Measurements from ENCODE around the gene NAA40.

Gene NAA40

GRCh38 chr11:63978551-63979239 is 39.9 kb downstream of the NAA40 start:
- H2AFZ ChIP-seq (ENCODE audit: low read length) = no peak overlapping the region
- no peaks in the 10 kb centered on the region for H3F3A ChIP-seq (ENCODE audit: insufficient read depth, low read length)
- H4K20me1 ChIP-seq (ENCODE audit: insufficient read depth, low read length) = no peaks in the 10 kb centered on the region
- no peak overlapping the region for H3K4me3 ChIP-seq (ENCODE audit: low read length)
- H3K36me3 ChIP-seq (replicated peaks; ENCODE audit: insufficient read depth, low read length) = no peaks in the 10 kb centered on the region
- peaks cover 48% of the 10 kb centered on the region for H3K79me2 ChIP-seq (ENCODE audit: low read length)
- no peak overlapping the region for H3K4me2 ChIP-seq (ENCODE audit: low read depth, low read length)
- H3K27ac ChIP-seq (ENCODE audit: low read length) = no peak overlapping the region
- H3K4me1 ChIP-seq (ENCODE audit: low read length) = 0 out of 2 replicates have a peak, but pooled peaks cover 5% of the 10 kb centered on the region
- H3K27me3 ChIP-seq (replicated peaks; ENCODE audit: insufficient read depth, low read length) = no peaks in the 10 kb centered on the region
- H3K9me2 ChIP-seq (replicated peaks; ENCODE audit: insufficient read depth, low read length) = no peaks in the 10 kb centered on the region
- H3K9ac ChIP-seq (ENCODE audit: low read length) = no peak overlapping the region
- DNase-seq = no peak
- TF ChIP-seq EZH2 (optimal IDR thresholded peaks at IDR 0.05; ENCODE audit: low read depth, low read length) = no peak
- no peak for TF ChIP-seq EZH2phosphoT487 (IDR thresholded peaks at IDR 0.05; ENCODE audit: low read length)
- no peaks in the 10 kb centered on the region for H3K9me3 ChIP-seq (replicated peaks; ENCODE audit: insufficient read depth, low read length)

DNA sequence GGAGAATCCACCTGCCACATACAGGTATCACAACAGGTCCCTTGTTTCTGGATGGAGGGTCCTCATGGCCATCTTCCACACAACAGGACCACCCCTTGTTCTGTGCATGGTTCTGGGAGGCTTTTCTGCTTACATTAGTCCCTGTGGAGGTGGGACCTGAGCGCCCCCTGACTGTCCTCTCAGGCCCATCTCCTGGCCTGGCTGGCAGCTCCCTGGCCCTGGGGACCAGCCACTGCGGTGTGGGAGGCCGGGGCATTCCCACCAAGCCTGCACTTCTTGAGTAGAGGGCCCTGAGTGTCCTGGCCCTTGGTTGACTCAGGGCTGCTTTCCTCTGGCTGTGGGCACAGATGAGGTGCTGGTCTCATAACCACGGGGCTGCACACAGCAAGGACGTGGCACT is 40.6 kb downstream of the NAA40 start:
- no peaks in the 10 kb centered on the region for H3K9me3 ChIP-seq (replicated peaks; ENCODE audit: insufficient read depth, low read length)
- H4K20me1 ChIP-seq (ENCODE audit: insufficient read depth, low read length) = no peaks in the 10 kb centered on the region
- H3K4me1 ChIP-seq (ENCODE audit: low read length) = 0 out of 2 replicates have a peak, but pooled peaks cover 5% of the 10 kb centered on the region
- no peaks in the 10 kb centered on the region for H3K9me2 ChIP-seq (replicated peaks; ENCODE audit: insufficient read depth, low read length)
- no peak overlapping the region for H3K9ac ChIP-seq (ENCODE audit: low read length)
- no peaks in the 10 kb centered on the region for H3K36me3 ChIP-seq (replicated peaks; ENCODE audit: insufficient read depth, low read length)
- no peak overlapping the region for H3K27ac ChIP-seq (ENCODE audit: low read length)
- no peak overlapping the region for H3K4me3 ChIP-seq (ENCODE audit: low read length)
- no peak overlapping the region for H2AFZ ChIP-seq (ENCODE audit: low read length)
- no peaks in the 10 kb centered on the region for H3F3A ChIP-seq (ENCODE audit: insufficient read depth, low read length)
- no peak for TF ChIP-seq EZH2phosphoT487 (IDR thresholded peaks at IDR 0.05; ENCODE audit: low read length)
- TF ChIP-seq, protein P1, sequence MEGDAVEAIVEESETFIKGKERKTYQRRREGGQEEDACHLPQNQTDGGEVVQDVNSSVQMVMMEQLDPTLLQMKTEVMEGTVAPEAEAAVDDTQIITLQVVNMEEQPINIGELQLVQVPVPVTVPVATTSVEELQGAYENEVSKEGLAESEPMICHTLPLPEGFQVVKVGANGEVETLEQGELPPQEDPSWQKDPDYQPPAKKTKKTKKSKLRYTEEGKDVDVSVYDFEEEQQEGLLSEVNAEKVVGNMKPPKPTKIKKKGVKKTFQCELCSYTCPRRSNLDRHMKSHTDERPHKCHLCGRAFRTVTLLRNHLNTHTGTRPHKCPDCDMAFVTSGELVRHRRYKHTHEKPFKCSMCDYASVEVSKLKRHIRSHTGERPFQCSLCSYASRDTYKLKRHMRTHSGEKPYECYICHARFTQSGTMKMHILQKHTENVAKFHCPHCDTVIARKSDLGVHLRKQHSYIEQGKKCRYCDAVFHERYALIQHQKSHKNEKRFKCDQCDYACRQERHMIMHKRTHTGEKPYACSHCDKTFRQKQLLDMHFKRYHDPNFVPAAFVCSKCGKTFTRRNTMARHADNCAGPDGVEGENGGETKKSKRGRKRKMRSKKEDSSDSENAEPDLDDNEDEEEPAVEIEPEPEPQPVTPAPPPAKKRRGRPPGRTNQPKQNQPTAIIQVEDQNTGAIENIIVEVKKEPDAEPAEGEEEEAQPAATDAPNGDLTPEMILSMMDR (IDR thresholded peaks at IDR 0.05; ENCODE audit: low read length) = no peak
- no peak for TF ChIP-seq EZH2 (optimal IDR thresholded peaks at IDR 0.05; ENCODE audit: low read depth, low read length)
- H3K79me2 ChIP-seq (ENCODE audit: low read length) = peaks cover 47% of the 10 kb centered on the region
- no peak overlapping the region for H3K4me2 ChIP-seq (ENCODE audit: low read depth, low read length)
- no peaks in the 10 kb centered on the region for H3K27me3 ChIP-seq (replicated peaks; ENCODE audit: insufficient read depth, low read length)
- DNase-seq = no peak

DNA sequence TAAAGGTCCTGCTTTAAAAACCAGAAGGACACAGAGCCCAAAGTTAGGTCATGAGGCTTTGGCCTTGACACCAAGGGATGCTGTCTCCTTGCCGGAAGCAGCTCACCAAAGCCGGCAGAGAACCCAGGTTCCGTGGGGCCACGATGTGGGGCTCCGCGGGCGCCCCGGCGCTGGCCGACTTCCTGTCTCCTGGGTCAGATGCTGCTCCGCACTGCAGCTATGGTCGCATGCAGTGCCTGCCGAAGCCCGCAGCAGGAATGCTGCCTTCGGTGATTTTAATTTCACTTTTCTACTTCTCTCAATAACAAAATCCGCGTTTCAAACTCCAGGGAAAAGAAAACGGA is 47.0 kb downstream of the NAA40 start:
- peak; percentile 57 for DNase-seq
- no peaks in the 10 kb centered on the region for H4K20me1 ChIP-seq (ENCODE audit: insufficient read depth, low read length)
- H3K4me1 ChIP-seq (ENCODE audit: low read length) = peaks cover 8% of the 10 kb centered on the region
- H3K9me2 ChIP-seq (replicated peaks; ENCODE audit: insufficient read depth, low read length) = no peaks in the 10 kb centered on the region
- no peaks in the 10 kb centered on the region for H3K36me3 ChIP-seq (replicated peaks; ENCODE audit: insufficient read depth, low read length)
- H3K9me3 ChIP-seq (replicated peaks; ENCODE audit: insufficient read depth, low read length) = no peaks in the 10 kb centered on the region
- peak overlapping the region; percentile 70; the same call in 1 of the 2 replicates for H3K9ac ChIP-seq (ENCODE audit: low read length)
- H3K27me3 ChIP-seq (replicated peaks; ENCODE audit: insufficient read depth, low read length) = no peaks in the 10 kb centered on the region
- TF ChIP-seq, protein P1 (IDR thresholded peaks at IDR 0.05; ENCODE audit: low read length) = no peak
- TF ChIP-seq EZH2phosphoT487 (IDR thresholded peaks at IDR 0.05; ENCODE audit: low read length) = no peak
- no peak for TF ChIP-seq EZH2 (optimal IDR thresholded peaks at IDR 0.05; ENCODE audit: low read depth, low read length)
- H3K4me3 ChIP-seq (ENCODE audit: low read length) = peak overlapping the region; percentile 82
- peak overlapping the region; percentile 93 for H2AFZ ChIP-seq (ENCODE audit: low read length)
- peaks cover 39% of the 10 kb centered on the region for H3K79me2 ChIP-seq (ENCODE audit: low read length)
- no peaks in the 10 kb centered on the region for H3F3A ChIP-seq (ENCODE audit: insufficient read depth, low read length)
- H3K27ac ChIP-seq (ENCODE audit: low read length) = peak overlapping the region; percentile 40; the same call in 1 of the 2 replicates
- peak overlapping the region; percentile 77 for H3K4me2 ChIP-seq (ENCODE audit: low read depth, low read length)
